SJSA1 (cell line): ENCODE results near the gene CPED1. TPM values are rescaled to one million over a fixed set of nuclear protein-coding genes. Genes with fewer than 3 reads are reported as not detected.
"Not testable (repeated sequence)": the region's sequence is repeated elsewhere in the genome, so short reads cannot be mapped to it uniquely, and the experiment has no call there.

Experiments
- DNase-seq, 2 experiments: peaks; one replicate each; pipeline ENCODE4 v3.0.0-alpha.2; 2015 to 2020; ENCODE audit warnings: low spot score in 2 of 2, low read depth in 1 of 2
- H3K27ac ChIP-seq: fragments of 250-450 bp; sonication (Bioruptor Pico); 2 replicates; pipeline ENCODE4 v1.5.1; 2020; ENCODE audit warnings: mild to moderate bottlenecking, moderate library complexity
- H3K27me3 ChIP-seq: fragments of 250-450 bp; sonication (Bioruptor Pico); replicated peaks from 2 replicates; pipeline ENCODE4 v1.5.1; 2020; ENCODE audit warnings: mild to moderate bottlenecking, moderate library complexity
- H3K36me3 ChIP-seq: fragments of 250-450 bp; sonication (Bioruptor Pico); 2 replicates; pipeline ENCODE4 v1.5.1; 2020; ENCODE audit warnings: mild to moderate bottlenecking
- H3K4me1 ChIP-seq: fragments of 250-450 bp; sonication (Bioruptor Pico); replicated peaks from 2 replicates; pipeline ENCODE4 v1.6.1; 2021; ENCODE audit warnings: mild to moderate bottlenecking
- H3K4me3 ChIP-seq: fragments of 250-450 bp; sonication (Bioruptor Pico); 2 replicates; pipeline ENCODE4 v1.5.1; 2020; ENCODE audit warnings: mild to moderate bottlenecking
- H3K9me3 ChIP-seq: fragments of 250-450 bp; sonication (Bioruptor Pico); replicated peaks from 2 replicates; pipeline ENCODE4 v1.5.1; 2020; ENCODE audit warnings: mild to moderate bottlenecking
- total RNA-seq: library from RNA; depleted of rRNA; stranded (reverse); fragments of >200 nt; shearing (Covaris generic); gene quantifications from 2 replicates; pipeline ENCODE4 v1.2.3, GENCODE V29; 2014

Gene CPED1
- total RNA-seq, 1 experiment from 2014 or later, result 64.8 TPM

DNA sequence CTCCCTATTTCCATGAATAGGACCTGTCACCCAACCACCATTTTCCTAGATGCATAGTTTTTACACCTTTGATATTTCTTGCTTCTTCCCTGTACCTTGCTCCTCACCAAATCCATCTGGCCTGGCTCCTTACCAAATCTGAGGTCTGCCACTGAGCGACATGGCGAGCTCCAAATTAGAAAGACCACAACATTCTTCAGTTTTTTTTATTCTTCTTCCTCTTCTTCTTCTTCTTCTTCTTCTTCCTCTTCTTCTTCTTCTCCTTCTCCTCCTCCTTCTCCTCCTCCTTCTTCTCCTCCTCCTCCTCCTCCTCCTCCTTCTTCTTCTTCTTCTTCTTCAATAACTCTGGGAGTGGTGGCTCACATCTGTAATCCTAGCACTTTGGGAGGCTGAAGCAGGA lies 7.1 kb downstream of the CPED1 start:
- H3K27me3 ChIP-seq, result no peaks in the 10 kb centered on the region
- no peak for DNase-seq
- peaks cover 66% of the 10 kb centered on the region for H3K4me1 ChIP-seq
- H3K27ac ChIP-seq, result no peak overlapping the region
- peaks cover 35% of the 10 kb centered on the region for H3K36me3 ChIP-seq
- H3K4me3 ChIP-seq, result no peak overlapping the region
- H3K9me3 ChIP-seq, result no peaks in the 10 kb centered on the region

GRCh38 chr7:120996333-120996987 lies 7.9 kb downstream of the CPED1 start:
- Histone ChIP-seq H3K27me3 (no peaks in the 10 kb centered on the region), H3K9me3 (no peaks in the 10 kb centered on the region), H3K36me3 (peaks cover 35% of the 10 kb centered on the region), H3K27ac (no peak overlapping the region), H3K4me3 (no peak overlapping the region), H3K4me1 (peaks cover 74% of the 10 kb centered on the region)
- DNase-seq, result peak; percentile 58 to 81

DNA sequence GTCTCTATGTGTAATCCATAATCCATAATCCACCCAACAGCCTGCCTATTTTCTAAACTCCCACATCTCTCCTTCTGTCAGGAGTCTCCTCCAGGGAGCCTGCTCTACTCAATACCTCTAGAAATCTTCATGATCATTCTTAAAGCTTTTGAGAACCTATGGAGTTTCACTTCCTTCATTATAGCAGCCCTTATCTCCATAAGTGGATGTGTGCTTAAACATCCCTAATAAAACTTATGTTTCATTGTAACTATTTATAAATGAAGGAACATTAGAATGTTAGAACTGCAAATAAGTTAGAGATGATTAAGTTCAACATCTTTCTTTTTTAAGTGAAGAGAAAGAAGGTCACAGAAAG lies 8.5 kb downstream of the CPED1 start:
- Histone ChIP-seq H3K36me3 (peaks cover 35% of the 10 kb centered on the region), H3K27me3 (no peaks in the 10 kb centered on the region), H3K27ac (no peak overlapping the region), H3K9me3 (no peaks in the 10 kb centered on the region), H3K4me1 (peaks cover 79% of the 10 kb centered on the region), H3K4me3 (no peak overlapping the region)
- DNase-seq, result no peak

GRCh38 chr7:120997882-120998474 lies 9.5 kb downstream of the CPED1 start:
- H3K27me3 ChIP-seq, result no peaks in the 10 kb centered on the region

DNA sequence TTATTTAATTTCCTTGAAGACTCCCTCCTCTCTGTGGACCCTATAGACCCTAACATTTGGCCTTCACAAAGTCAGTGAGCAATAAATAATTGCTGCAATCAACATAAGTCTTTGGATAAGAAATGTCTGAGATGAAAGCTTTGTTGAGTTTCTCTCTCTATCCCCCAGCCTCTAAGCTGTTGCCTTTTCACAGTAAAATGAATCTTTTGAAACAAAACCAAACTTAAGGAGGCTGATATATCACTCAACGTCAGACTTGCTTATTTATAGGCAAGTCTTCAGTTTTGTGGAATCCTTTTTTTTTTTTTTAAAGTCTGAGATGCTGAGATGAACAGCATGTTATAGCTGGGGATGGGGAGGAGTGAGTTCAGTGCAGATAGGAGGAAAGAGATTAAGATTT lies 10.0 kb downstream of the CPED1 start:
- H3K27ac ChIP-seq, result no peak overlapping the region; the same call in none of the 2 replicates
- H3K4me1 ChIP-seq, result peaks cover 78% of the 10 kb centered on the region
- H3K4me3 ChIP-seq, result no peak overlapping the region
- H3K27me3 ChIP-seq, result no peaks in the 10 kb centered on the region
- DNase-seq, result no peak
- no peaks in the 10 kb centered on the region for H3K9me3 ChIP-seq
- H3K36me3 ChIP-seq, result peaks cover 30% of the 10 kb centered on the region

More at GRCh38 chr7:120997882-120998474, 9.5 kb downstream of the CPED1 start:
- H3K36me3 ChIP-seq, result peaks cover 35% of the 10 kb centered on the region
- peaks cover 78% of the 10 kb centered on the region for H3K4me1 ChIP-seq
- H3K4me3 ChIP-seq, result no peak overlapping the region
- DNase-seq, result no peak
- no peaks in the 10 kb centered on the region for H3K9me3 ChIP-seq
- H3K27ac ChIP-seq, result no peak overlapping the region; the same call in 1 of the 2 replicates

- H3K27ac ChIP-seq, result peak overlapping the region; percentile 82
Measured at GRCh38 chr7:120998996-120999565, 10.6 kb downstream of the CPED1 start.

DNA sequence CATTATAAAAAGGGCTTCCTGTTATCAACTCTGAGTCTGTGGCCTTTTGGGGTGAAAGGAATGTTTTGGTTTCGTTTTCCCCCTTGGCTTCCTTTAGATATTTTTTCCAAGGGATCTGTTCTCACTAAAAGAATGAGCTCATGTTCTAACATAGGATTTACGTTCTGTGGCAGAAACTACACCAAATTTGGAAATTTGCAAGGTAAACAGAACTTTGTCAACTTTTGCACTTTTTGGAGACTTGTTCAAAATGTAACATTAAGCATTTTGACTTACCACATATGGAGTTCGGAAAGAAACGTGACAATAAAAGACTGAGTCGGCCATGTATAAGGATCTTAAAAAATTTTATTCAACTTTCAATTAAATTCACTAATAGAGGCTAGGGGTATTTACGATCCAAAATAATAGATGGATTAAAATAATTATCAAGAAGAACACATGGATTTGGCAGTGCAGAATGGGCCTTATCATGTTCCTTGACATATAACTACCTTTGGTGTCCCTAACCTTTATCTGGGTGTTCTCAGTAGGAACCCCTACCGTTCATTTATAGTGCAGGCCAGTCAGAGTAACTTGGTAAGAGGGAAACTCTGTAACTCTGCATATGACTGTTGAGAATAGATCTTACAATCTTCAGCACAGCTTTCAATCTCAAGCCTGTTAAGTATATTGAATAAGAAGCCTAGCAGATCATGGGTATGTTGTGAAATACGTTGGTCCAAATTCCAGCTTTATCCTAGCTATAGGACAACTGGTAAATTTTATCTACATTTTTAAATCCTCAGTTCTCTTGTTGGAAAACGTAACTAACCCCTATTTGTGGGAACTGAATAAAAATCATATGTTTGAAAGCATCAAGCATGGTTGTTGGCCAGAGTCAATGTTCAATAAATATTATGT lies 11.8 kb downstream of the CPED1 start:
- Histone ChIP-seq H3K4me3 (peak overlapping the region; percentile 14), H3K9me3 (no peaks in the 10 kb centered on the region), H3K27ac (peak overlapping the region; percentile 82), H3K36me3 (peaks cover 15% of the 10 kb centered on the region), H3K4me1 (peaks cover 67% of the 10 kb centered on the region), H3K27me3 (no peaks in the 10 kb centered on the region)
- DNase-seq, result peak in 1 of 2 experiments; percentile 68

More at GRCh38 chr7:120998996-120999565, 10.6 kb downstream of the CPED1 start:
- H3K36me3 ChIP-seq, result peaks cover 26% of the 10 kb centered on the region
- H3K4me1 ChIP-seq, result peaks cover 77% of the 10 kb centered on the region
- H3K9me3 ChIP-seq, result no peaks in the 10 kb centered on the region
- no peak for DNase-seq
- no peaks in the 10 kb centered on the region for H3K27me3 ChIP-seq
- no peak overlapping the region for H3K4me3 ChIP-seq

DNA sequence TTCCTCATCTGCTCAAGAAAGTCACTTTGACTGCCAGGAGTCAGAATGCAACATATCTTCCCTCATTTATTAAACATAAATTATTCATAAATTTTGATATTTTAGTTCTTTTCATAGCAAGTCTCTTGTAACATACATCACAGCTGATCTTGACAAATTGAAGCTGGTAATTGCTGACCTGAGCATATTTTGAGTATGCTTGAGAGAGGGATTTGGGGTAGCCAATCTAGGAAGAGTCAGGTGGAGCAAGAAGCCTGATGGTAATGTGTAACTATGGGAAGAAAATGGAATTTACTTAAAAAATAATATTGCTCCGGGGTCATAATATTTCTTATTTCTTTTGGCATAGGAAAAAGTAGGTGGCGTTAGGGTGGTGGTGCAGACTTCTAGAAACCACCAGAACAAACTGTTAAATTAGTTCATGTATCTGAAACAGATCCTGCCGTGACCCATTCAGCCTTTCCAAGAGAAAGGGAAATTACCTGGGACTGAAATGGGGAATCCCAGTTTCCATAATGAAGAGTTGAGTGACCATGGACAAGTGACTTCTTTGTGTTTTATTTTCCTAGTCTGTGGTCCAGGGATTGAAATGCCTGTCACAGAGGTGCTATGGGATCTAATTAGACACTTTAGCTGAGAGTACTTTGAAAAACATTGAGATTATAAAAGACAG lies 12.9 kb downstream of the CPED1 start:
- H3K36me3 ChIP-seq, result peaks cover 12% of the 10 kb centered on the region
- no peaks in the 10 kb centered on the region for H3K9me3 ChIP-seq
- peak overlapping the region; percentile 82 for H3K27ac ChIP-seq

DNA sequence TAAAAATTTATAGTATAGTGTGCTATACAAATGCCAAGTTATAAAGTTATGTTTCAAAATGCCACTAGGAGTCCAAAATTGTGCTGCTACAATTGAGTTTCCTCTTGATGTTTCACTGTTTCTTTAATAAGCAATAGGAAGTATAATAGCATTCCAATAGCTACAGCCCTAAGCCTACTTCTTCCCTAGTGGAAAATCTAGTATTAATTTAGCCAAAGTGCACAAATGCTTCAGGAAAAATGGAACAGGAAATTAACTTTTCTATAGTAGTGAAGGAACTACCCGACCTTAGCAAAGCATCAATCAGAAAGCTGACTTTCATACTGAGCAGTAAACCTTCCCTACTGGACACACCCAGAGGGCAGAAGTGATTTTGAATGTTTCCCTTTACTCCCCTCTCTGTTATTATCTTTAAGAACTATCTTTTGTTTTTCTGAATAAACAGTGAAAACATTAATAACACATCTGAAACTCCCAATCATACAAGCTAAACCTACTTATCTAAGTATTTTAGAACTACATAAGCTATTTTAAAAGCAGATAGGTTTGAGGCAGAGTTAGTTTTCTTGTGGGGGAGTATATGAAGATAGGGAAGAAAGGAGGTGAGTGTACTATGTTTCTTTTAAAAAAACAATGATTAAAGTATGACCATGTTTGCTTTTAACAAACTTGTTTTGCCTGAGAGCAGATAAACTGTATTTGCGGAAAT lies 13.7 kb downstream of the CPED1 start:
- Histone ChIP-seq H3K36me3 (peaks cover 6% of the 10 kb centered on the region), H3K4me1 (peaks cover 70% of the 10 kb centered on the region), H3K27ac (peak overlapping the region; percentile 82), H3K4me3 (no peak overlapping the region), H3K27me3 (no peaks in the 10 kb centered on the region), H3K9me3 (no peaks in the 10 kb centered on the region)
- DNase-seq, result peak in 1 of 2 experiments; percentile 69

More for the DNA sequence above, 12.9 kb downstream of the CPED1 start:
- DNase-seq, result no peak
- no peaks in the 10 kb centered on the region for H3K27me3 ChIP-seq
- H3K4me1 ChIP-seq, result peaks cover 70% of the 10 kb centered on the region
- no peak overlapping the region for H3K4me3 ChIP-seq

DNA sequence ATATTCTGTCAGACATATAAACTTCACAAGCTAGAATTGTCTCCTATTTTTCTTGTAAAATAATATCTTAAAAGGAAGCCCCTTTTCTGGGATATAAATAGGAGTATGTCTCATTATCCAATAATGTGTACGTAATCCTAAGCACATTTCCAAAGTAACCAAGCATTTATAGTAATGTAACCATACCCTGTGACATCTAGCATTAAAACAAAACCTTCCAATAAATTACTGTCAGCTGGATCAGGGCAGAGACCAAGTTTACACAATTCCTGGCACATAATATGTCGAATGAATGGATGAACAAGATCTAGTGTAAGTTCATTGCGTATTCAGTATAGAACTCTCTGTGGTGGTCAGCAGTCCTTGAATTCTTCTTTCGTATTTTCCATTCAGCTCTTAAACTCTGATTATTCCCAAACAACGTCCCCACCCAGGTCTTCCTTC lies 14.3 kb downstream of the CPED1 start:
- H3K36me3 ChIP-seq, result peaks cover 7% of the 10 kb centered on the region
- no peak overlapping the region for H3K4me3 ChIP-seq
- H3K4me1 ChIP-seq, result peaks cover 76% of the 10 kb centered on the region
- H3K27me3 ChIP-seq, result no peaks in the 10 kb centered on the region
- no peaks in the 10 kb centered on the region for H3K9me3 ChIP-seq
- peak overlapping the region; percentile 82 for H3K27ac ChIP-seq
- DNase-seq, result peak in 1 of 2 experiments; percentile 72

DNA sequence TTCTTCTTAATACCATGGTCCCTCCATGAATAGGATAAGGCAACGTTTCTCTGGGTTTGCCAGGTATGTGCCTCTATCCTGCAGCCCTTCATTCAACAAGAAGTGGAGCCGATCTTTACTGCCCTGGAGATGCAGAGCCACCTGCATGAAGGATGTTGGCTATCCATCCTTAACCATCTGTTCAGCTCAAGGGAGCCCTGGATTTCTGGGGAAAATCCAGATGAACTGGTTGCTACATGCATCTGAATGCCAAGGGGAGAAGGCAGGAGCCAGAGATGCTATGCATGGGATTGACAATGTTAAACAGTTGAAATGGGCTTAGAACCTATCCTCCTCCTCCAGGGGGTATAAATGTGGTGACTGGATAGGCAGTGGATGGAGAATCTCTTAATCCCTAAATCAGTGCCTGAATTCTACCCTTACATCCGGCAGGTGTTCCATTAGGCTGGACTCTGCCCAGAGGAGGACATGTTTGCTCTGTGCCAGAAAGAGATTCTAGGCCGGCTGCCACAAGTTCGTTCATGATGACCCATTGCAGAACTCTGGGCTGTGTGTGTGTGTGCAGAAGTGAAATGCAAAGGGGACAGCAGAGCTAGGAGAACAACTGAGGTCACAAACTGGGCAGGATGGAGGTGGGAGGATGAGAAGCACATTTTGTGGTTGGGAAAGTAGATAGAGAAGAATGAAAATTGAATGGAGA lies 15.6 kb downstream of the CPED1 start:
- H3K27me3 ChIP-seq, result no peaks in the 10 kb centered on the region
- peaks cover 4% of the 10 kb centered on the region for H3K36me3 ChIP-seq
- peaks cover 79% of the 10 kb centered on the region for H3K4me1 ChIP-seq
- H3K4me3 ChIP-seq, result no peak overlapping the region
- H3K27ac ChIP-seq, result no peak overlapping the region
- no peak for DNase-seq
- H3K9me3 ChIP-seq, result no peaks in the 10 kb centered on the region

DNA sequence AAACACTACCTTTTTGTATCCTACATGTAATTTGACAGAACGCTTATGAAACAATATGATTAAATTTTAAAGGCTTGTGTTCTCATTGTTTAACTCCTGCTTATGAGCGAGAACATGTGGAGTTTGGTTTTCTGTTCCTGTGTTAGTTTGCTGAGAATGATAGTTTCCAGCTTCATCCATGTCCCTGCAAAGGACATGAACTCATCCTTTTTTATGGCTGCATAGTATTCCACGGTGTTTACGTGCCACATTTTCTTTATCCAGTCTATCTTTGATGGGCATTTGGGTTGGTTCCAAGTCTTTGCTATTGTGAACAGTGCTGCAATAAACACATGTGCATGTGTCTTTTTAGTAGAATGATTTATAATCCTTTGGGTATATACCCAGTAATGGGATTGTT lies 16.5 kb downstream of the CPED1 start:
- peaks cover 72% of the 10 kb centered on the region for H3K4me1 ChIP-seq
- not testable (repeated sequence) for H3K27me3 ChIP-seq, H3K27ac ChIP-seq, H3K36me3 ChIP-seq, DNase-seq, H3K4me3 ChIP-seq, H3K9me3 ChIP-seq
